ENCODE measurements around the gene ELAVL1. TPM values are rescaled to one million over a fixed set of nuclear protein-coding genes. Genes with fewer than 3 reads are reported as not detected.
"Not testable (repeated sequence)": the region's sequence is repeated elsewhere in the genome, so short reads cannot be mapped to it uniquely, and the experiment has no call there.

ELAVL1 gene
- polyA plus RNA-seq, 3 donors from 2014 or later: 48.9 to 62.0 (median 54.1) TPM

GRCh38 chr19:7921967-7922835 lies 83.2 kb downstream of the ELAVL1 start:
- Mint-ChIP-seq H3K27me3 (ENCODE audit: low read depth in 3 of 3) (peaks cover 18 to 31% (median 28%) of the 10 kb centered on the region in 3 donors), H3K4me1 (peaks cover 17 to 30% of the 10 kb centered on the region in 2 donors), H3K4me3 (peak overlapping the region in 4 of 5 donors; percentile 29 to 65 (median 40)), H3K9me3 (no peaks in the 10 kb centered on the region), H3K27ac (peak overlapping the region in 2 of 6 donors; percentile 29 to 87), H3K36me3 (no peaks in the 10 kb centered on the region)
- DNase-seq: no peak

- no peak for DNase-seq
- Mint-ChIP-seq H3K4me3 (peak overlapping the region; percentile 88 to 98 (median 94)), H3K27ac (peak overlapping the region; percentile 92 to 98 (median 94)), H3K27me3 (ENCODE audit: low read depth in 3 of 3) (peaks cover 22 to 33% (median 32%) of the 10 kb centered on the region in 3 donors), H3K36me3 (no peaks in the 10 kb centered on the region), H3K4me1 (peaks cover 22 to 33% of the 10 kb centered on the region in 2 donors), H3K9me3 (peaks cover 0 to 2% (median 0%) of the 10 kb centered on the region in 6 donors)
Observed at GRCh38 chr19:7921302-7921966, 84.0 kb downstream of the ELAVL1 start.

GRCh38 chr19:7920519-7921301 lies 84.7 kb downstream of the ELAVL1 start:
- DNase-seq: peak; percentile 94 to 96 (median 96)
- peaks cover 24 to 35% (median 33%) of the 10 kb centered on the region in 3 donors for H3K27me3 Mint-ChIP-seq (ENCODE audit: low read depth in 3 of 3)

GRCh38 chr19:7919610-7920518 lies 85.6 kb downstream of the ELAVL1 start, which contains the start of gene SNAPC2:
TSS of gene SNAPC2 (plus strand) at chr19:7920338. CDS start at chr19:7920367, 29 bp downstream.
- peaks cover 0 to 2% (median 0%) of the 10 kb centered on the region in 6 donors for H3K9me3 Mint-ChIP-seq

More at GRCh38 chr19:7920519-7921301, 84.7 kb downstream of the ELAVL1 start:
- peak overlapping the region; percentile 92 to 98 (median 94) for H3K27ac Mint-ChIP-seq
- peaks cover 0 to 2% (median 0%) of the 10 kb centered on the region in 6 donors for H3K9me3 Mint-ChIP-seq
- H3K4me1 Mint-ChIP-seq: peaks cover 26 to 34% of the 10 kb centered on the region in 2 donors
- H3K36me3 Mint-ChIP-seq: no peaks in the 10 kb centered on the region
- peak overlapping the region; percentile 88 to 98 (median 94) for H3K4me3 Mint-ChIP-seq

GRCh38 chr19:7918615-7919421 lies 86.6 kb downstream of the ELAVL1 start:
- peaks cover 29 to 37% of the 10 kb centered on the region in 2 donors for H3K4me1 Mint-ChIP-seq
- H3K36me3 Mint-ChIP-seq: no peaks in the 10 kb centered on the region
- peak overlapping the region; percentile 30 to 97 (median 92) for H3K4me3 Mint-ChIP-seq
- H3K27me3 Mint-ChIP-seq (ENCODE audit: low read depth in 3 of 3): peaks cover 33 to 41% (median 38%) of the 10 kb centered on the region in 3 donors
- peak overlapping the region in 3 of 6 donors; percentile 34 to 94 (median 49) for H3K27ac Mint-ChIP-seq
- H3K9me3 Mint-ChIP-seq: peaks cover 0 to 2% (median 0%) of the 10 kb centered on the region in 6 donors
- DNase-seq: no peak

More at GRCh38 chr19:7919610-7920518, 85.6 kb downstream of the ELAVL1 start, which contains the start of gene SNAPC2:
- DNase-seq: peak; percentile 97 to 98 (median 98)
- peak within 1 kb of the TSS; percentile 88 to 98 (median 94) for H3K4me3 Mint-ChIP-seq
- H3K27ac Mint-ChIP-seq: peak within 1 kb of the TSS; percentile 92 to 98 (median 94)
- H3K36me3 Mint-ChIP-seq: no peaks in the 10 kb centered on the region
- H3K4me1 Mint-ChIP-seq: peaks cover 29 to 37% of the 10 kb centered on the region in 2 donors
- peaks cover 29 to 40% (median 39%) of the 10 kb centered on the region in 3 donors for H3K27me3 Mint-ChIP-seq (ENCODE audit: low read depth in 3 of 3)

- Mint-ChIP-seq H3K4me1 (peaks cover 29 to 36% of the 10 kb centered on the region in 2 donors), H3K27ac (peak overlapping the region in 3 of 6 donors; percentile 23 to 68 (median 49)), H3K27me3 (ENCODE audit: low read depth in 3 of 3) (peaks cover 33 to 38% (median 37%) of the 10 kb centered on the region in 3 donors), H3K4me3 (peak overlapping the region; percentile 33 to 68 (median 58))
- H3K36me3 Mint-ChIP-seq, DNase-seq, H3K9me3 Mint-ChIP-seq: not testable (repeated sequence)
Observed at GRCh38 chr19:7918062-7918614, 87.3 kb downstream of the ELAVL1 start.

GRCh38 chr19:7917267-7918061 lies 88.0 kb downstream of the ELAVL1 start:
- H3K27ac Mint-ChIP-seq: peak overlapping the region in 5 of 6 donors; percentile 68 to 86 (median 78)
- peak; percentile 47 to 51 (median 47) for DNase-seq
- H3K9me3 Mint-ChIP-seq: peaks cover 0 to 2% (median 0%) of the 10 kb centered on the region in 6 donors
- peaks cover 0 to 5% (median 4%) of the 10 kb centered on the region in 3 donors for H3K36me3 Mint-ChIP-seq
- peaks cover 33 to 41% (median 38%) of the 10 kb centered on the region in 3 donors for H3K27me3 Mint-ChIP-seq (ENCODE audit: low read depth in 3 of 3)
- H3K4me1 Mint-ChIP-seq: peaks cover 29 to 34% of the 10 kb centered on the region in 2 donors
- peak overlapping the region; percentile 69 to 91 (median 80) for H3K4me3 Mint-ChIP-seq

GRCh38 chr19:7916955-7917266 lies 88.5 kb downstream of the ELAVL1 start:
- DNase-seq: no peak
- Mint-ChIP-seq H3K27ac (peak overlapping the region in 5 of 6 donors; percentile 66 to 86 (median 78)), H3K4me3 (peak overlapping the region; percentile 69 to 91 (median 80)), H3K27me3 (ENCODE audit: low read depth in 3 of 3) (peaks cover 36 to 40% (median 39%) of the 10 kb centered on the region in 3 donors), H3K36me3 (peaks cover 0 to 6% (median 5%) of the 10 kb centered on the region in 3 donors), H3K9me3 (peaks cover 0 to 2% (median 0%) of the 10 kb centered on the region in 6 donors), H3K4me1 (peaks cover 29 to 30% of the 10 kb centered on the region in 2 donors)

- peak; percentile 70 to 77 (median 71) for DNase-seq
- Mint-ChIP-seq H3K27ac (peak overlapping the region in 2 of 6 donors; percentile 11 to 72), H3K36me3 (peaks cover 0 to 9% (median 7%) of the 10 kb centered on the region in 3 donors), H3K9me3 (peaks cover 0 to 3% (median 0%) of the 10 kb centered on the region in 6 donors), H3K27me3 (ENCODE audit: low read depth in 3 of 3) (peaks cover 36 to 40% (median 40%) of the 10 kb centered on the region in 3 donors), H3K4me3 (peak overlapping the region; percentile 33 to 68 (median 59)), H3K4me1 (peaks cover 26 to 28% of the 10 kb centered on the region in 2 donors)
Observed at GRCh38 chr19:7916103-7916954, 89.1 kb downstream of the ELAVL1 start.
